Neural cell (in vitro differentiated cells): ENCODE results near the gene LMO7.

Source experiments
- EZH2 ChIP-seq: fragments of 200-600, 300-800 bp; shearing (Covaris generic), sonication (generic); IDR thresholded peaks from 2 replicates; pipeline ENCODE4 v1.6.1; 2014; ENCODE audit warnings: antibody characterized with exemption, low read length, borderline replicate concordance, mild to moderate bottlenecking; ENCODE audit not compliant: insufficient read depth, poor library complexity, severe bottlenecking
- MXI1 ChIP-seq: fragments of 450-650 bp; conservative IDR thresholded peaks from 2 replicates; pipeline ENCODE4 v1.6.1; 2014; ENCODE audit warnings: antibody characterized with exemption, mild to moderate bottlenecking; ENCODE audit not compliant: poor library complexity, severe bottlenecking
- POLR2AphosphoS5 ChIP-seq: IDR thresholded peaks from 2 replicates; pipeline ENCODE4 v1.6.1; 2012
- SMC3 ChIP-seq: fragments of 450-650 bp; conservative IDR thresholded peaks from 2 replicates; pipeline ENCODE4 v1.6.1; 2014; ENCODE audit warnings: antibody characterized with exemption, mild to moderate bottlenecking, moderate library complexity; ENCODE audit not compliant: poor library complexity
- TF ChIP-seq, protein P1 (sequence below): fragments of 450-650 bp; IDR thresholded peaks from 2 replicates; pipeline ENCODE4 v1.5.1; 2014; ENCODE audit warnings: antibody characterized with exemption, mild to moderate bottlenecking, moderate library complexity; ENCODE audit not compliant: poor library complexity, severe bottlenecking

DNA sequence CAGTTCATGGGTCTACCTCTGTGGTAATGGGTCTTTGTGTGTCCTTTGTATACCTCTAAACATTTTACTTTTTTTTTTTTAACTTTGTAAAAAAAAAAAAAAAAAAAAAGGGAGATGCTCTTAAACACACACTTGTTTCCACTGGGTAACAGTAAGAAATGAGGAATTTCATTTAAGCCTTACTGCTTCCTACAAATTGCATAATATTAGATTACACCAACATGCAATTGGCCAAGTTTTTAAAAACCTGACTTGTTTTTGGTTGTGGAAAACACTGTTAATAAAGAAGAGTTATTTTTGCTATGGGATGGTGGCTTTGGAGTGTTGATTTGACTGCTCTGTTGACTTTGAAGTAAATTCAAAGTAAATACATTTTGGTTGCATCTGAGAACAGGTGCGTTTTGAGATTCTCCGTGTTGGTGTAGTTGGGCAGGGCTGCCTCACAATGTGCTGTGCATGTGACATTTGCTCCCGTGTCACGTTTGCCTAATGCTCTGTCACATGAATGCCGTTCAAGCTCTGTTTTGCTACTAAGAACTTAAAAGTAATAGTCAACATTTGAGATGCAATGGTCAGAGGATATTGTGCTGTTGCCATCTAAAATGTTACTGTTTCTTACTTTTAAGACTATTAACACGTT lies 202.4 kb downstream of the LMO7 start:
- TF ChIP-seq, protein P1, sequence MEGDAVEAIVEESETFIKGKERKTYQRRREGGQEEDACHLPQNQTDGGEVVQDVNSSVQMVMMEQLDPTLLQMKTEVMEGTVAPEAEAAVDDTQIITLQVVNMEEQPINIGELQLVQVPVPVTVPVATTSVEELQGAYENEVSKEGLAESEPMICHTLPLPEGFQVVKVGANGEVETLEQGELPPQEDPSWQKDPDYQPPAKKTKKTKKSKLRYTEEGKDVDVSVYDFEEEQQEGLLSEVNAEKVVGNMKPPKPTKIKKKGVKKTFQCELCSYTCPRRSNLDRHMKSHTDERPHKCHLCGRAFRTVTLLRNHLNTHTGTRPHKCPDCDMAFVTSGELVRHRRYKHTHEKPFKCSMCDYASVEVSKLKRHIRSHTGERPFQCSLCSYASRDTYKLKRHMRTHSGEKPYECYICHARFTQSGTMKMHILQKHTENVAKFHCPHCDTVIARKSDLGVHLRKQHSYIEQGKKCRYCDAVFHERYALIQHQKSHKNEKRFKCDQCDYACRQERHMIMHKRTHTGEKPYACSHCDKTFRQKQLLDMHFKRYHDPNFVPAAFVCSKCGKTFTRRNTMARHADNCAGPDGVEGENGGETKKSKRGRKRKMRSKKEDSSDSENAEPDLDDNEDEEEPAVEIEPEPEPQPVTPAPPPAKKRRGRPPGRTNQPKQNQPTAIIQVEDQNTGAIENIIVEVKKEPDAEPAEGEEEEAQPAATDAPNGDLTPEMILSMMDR: no peak
- no peak for TF ChIP-seq POLR2AphosphoS5
- no peak for TF ChIP-seq SMC3
- no peak for TF ChIP-seq MXI1
- no peak for TF ChIP-seq EZH2
